GM19025 (cell line): ENCODE data around the gene SF3B2.
"Not testable (repeated sequence)": the region's sequence is repeated elsewhere in the genome, so short reads cannot be mapped to it uniquely, and the experiment has no call there.

ENCODE experiments used
- ATAC-seq: cut with Tn5 transposase; IDR thresholded peaks from one replicate; pipeline ENCODE4 v1.9.1; 2021; ENCODE audit warnings: mild to moderate bottlenecking, low read depth, moderate library complexity; ENCODE audit not compliant: unreplicated experiment

Gene SF3B2

GRCh38 chr11:66070604-66071380 lies 18.6 kb downstream of the SF3B2 start:
- peak; percentile 11 for ATAC-seq

GRCh38 chr11:66071381-66071801 lies 19.2 kb downstream of the SF3B2 start:
- no peak for ATAC-seq

DNA sequence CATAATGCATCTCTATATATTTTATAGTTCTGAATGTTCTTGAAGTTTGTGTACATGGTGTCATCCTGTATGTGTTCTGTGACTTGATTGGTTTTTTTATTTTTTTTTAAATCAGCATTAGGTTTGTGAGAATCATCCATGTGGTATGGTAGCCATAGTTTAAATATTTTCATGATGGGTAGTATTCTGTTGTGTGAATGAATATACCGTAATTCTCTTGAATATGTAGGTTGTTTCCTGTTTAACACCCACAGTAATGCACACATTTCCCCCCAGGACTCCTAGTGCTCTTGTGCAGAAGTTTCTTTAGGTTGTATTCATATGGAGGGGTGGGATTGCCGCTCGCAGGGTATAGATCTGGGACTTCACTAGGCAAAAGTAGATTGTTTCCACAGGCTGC lies 19.9 kb downstream of the SF3B2 start:
- no peak for ATAC-seq

- no peak for ATAC-seq
These were observed 20.4 kb downstream of the SF3B2 start for GRCh38 chr11:66072518-66072917.

GRCh38 chr11:66073669-66074068 lies 21.5 kb downstream of the SF3B2 start:
- ATAC-seq: no peak

DNA sequence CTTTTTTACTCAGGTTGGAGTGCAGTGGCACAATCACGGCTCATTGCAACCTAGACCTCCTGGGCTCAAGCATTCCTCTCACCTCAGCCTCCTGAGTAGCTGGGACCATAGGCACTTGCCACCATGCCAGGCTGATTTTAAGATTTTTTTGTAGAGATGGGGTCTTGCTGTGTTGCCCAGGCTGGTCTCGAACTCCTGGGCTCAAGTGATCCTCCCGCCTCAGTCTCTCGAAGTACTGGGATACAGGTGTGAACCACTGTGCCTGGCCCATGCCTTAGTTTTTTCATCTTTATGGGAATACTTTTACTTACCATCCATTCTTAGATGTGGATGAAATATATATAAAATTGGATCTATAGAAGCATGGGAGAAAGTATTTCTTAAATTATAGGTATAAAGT lies 23.1 kb downstream of the SF3B2 start:
- ATAC-seq: no peak

- ATAC-seq: no peak
These were observed 24.4 kb downstream of the SF3B2 start for GRCh38 chr11:66076561-66076960.

- no peak for ATAC-seq
These were observed 25.8 kb downstream of the SF3B2 start for GRCh38 chr11:66077927-66078326.

DNA sequence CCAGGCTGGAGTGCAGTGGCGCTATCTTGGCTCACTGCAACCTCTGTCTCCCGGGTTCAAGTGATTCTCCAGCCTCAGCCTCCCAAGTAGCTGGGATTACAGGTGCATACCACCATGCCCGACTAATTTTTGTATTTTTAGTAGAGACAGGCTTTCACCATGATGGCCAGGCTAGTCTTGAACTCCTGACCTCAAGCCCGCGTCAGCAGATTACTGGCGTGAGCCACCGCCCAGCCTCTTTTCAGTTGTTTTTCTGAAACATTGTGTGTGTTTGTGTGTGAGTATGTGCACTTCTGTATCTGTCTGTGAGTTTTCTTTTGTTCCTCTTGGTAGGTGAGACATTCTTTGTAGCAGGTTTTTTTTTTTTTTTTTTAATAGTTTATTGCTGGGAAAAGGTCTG lies 26.8 kb downstream of the SF3B2 start:
- ATAC-seq: not testable (repeated sequence)

- no peak for ATAC-seq
These were observed 28.1 kb downstream of the SF3B2 start for GRCh38 chr11:66080055-66080817.

DNA sequence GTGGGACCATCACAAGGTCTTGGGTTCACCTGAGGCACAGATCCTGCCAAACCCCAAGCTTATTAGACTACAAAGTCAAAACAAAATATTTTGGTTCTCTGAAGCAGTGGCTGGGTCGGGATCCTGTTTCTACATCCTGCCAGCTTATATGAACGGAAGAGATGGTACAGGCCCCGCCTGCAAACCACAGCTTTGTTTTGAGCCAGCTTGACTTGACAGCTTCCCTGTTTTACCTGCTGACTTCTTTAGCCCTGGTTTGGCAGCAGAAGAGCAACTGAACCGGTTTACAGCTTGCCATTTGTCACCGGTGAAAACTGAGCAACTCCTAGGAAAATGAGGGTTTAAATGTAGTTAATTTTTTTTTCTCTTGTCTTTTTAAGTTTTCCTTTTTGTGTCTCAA lies 29.3 kb downstream of the SF3B2 start:
- ATAC-seq: no peak

DNA sequence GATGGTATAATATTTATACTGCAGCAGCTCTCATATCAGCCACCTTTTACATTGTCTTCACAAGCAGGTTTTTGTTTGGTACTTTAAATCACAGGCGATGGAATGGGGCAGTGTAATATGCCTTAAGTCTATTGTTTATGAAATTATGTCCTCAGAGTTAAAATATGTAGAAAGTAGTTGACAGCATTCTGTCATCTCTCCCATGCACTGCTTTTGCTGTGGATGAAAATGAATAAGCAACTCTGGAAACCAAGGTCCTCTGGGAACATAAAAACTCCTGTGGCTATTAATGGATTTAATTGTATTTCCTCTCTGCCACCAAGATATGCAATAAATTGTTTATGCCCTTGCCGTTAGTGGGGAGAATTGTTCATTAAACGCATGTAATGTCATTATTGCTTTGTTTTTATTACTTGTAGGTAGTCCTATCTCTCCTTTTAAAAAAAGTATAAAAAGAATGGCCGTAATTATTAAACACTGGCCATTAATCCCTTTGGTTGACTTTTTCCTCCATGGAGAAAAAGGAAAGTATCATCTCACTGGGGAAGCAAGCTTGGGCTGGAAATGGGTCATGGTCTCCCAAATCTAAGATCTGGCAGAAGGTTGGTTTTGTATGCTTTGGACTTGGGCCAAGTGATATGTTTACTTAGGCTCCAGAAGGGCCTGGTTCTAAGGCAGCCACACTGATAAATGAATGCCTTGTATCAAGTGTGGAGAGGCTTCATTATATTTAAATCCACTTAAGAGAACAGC lies 31.0 kb downstream of the SF3B2 start:
- no peak for ATAC-seq

GRCh38 chr11:66083767-66084166 lies 31.6 kb downstream of the SF3B2 start:
- no peak for ATAC-seq

GRCh38 chr11:66084821-66085475 lies 32.8 kb downstream of the SF3B2 start:
- ATAC-seq: no peak

GRCh38 chr11:66087148-66087908 lies 35.2 kb downstream of the SF3B2 start:
- ATAC-seq: no peak

DNA sequence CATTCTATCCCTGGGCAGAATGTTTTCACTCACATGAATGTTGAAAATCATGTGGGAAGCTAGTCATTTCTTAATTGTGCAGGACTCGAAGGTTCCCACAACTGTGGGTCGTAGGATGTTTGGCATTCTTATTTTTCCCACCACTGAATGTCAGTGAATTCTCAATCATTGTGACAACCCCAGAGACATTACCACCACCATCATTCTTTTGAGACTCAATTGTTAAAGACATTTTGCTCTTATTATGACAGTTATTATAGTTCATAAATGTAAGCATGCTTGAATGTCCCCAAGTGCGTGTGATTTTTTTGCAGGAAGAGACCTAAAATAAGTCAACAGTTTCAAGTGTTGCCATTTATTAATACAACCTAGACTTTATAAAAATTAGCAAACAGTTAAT lies 36.9 kb downstream of the SF3B2 start:
- no peak for ATAC-seq

- no peak for ATAC-seq
These were observed 38.1 kb downstream of the SF3B2 start for GRCh38 chr11:66090288-66090687.

GRCh38 chr11:66092125-66092524 lies 40.0 kb downstream of the SF3B2 start:
- ATAC-seq: not testable (repeated sequence)

GRCh38 chr11:66099746-66100145 lies 47.6 kb downstream of the SF3B2 start:
- not testable (repeated sequence) for ATAC-seq
